K562 (cell line): ENCODE results near the gene CAPN8. TPM values are rescaled to one million over a fixed set of nuclear protein-coding genes. Genes with fewer than 3 reads are reported as not detected.

ENCODE experiments used
- ARNT ChIP-seq, 2 experiments: fragments of 450-650 bp; IDR thresholded peaks; 2 replicates each; pipeline ENCODE4 v1.6.1; 2016; ENCODE audit warnings: mild to moderate bottlenecking in 1 of 2
- BRCA1 ChIP-seq, 2 experiments: fragments of 450-650 bp in 1 of 2; sonication (generic) in 1 of 2; formaldehyde crosslinking in 1 of 2; IDR thresholded peaks; 2 replicates each; pipeline versions ENCODE4 v1.5.0 to v1.6.1; 2017 to 2020; ENCODE audit warnings: mild to moderate bottlenecking in 1 of 2, missing genetic modification reagents in 1 of 2
- CCNT2 ChIP-seq: IDR thresholded peaks from 2 replicates; pipeline ENCODE4 v1.6.1; 2011; ENCODE audit warnings: borderline replicate concordance, low read depth, mild to moderate bottlenecking, moderate library complexity, mixed read lengths, low read length; ENCODE audit not compliant: insufficient read length; ENCODE audit errors: extremely low read depth
- HOMEZ ChIP-seq: fragments of 250-450 bp; sonication (Bioruptor Pico); IDR thresholded peaks from 2 replicates; pipeline ENCODE4 v1.4.0; 2020; ENCODE audit warnings: mild to moderate bottlenecking, moderate library complexity
- MCM5 ChIP-seq: fragments of 450-650 bp; IDR thresholded peaks from 2 replicates; pipeline ENCODE4 v1.6.1; 2016; ENCODE audit warnings: low read depth
- PHB ChIP-seq: fragments of 250-450 bp; sonication (Bioruptor Pico); IDR thresholded peaks from 2 replicates; pipeline ENCODE4 v1.5.0; 2021
- SMAD1 ChIP-seq: fragments of 150-350 bp; IDR thresholded peaks from 2 replicates; pipeline ENCODE4 v1.6.1; 2014; ENCODE audit warnings: low read length, low read depth; ENCODE audit not compliant: partially characterized antibody
- SP1 ChIP-seq: sonication (generic); formaldehyde crosslinking; IDR thresholded peaks from 2 replicates; pipeline ENCODE4 v1.8.1; 2022; ENCODE audit warnings: mild to moderate bottlenecking, missing genetic modification reagents
- THAP7 ChIP-seq: fragments of 250-450 bp; sonication (Bioruptor Pico); IDR thresholded peaks from 2 replicates; pipeline ENCODE4 v1.5.0; 2021
- TRIM24 ChIP-seq, 2 experiments: fragments of 450-650 bp; IDR thresholded peaks; 2 replicates each; pipeline ENCODE4 v1.6.1; 2016
- ZBTB33 ChIP-seq: sonication (generic); formaldehyde crosslinking; IDR thresholded peaks from 2 replicates; pipeline ENCODE4 v1.8.1; 2023; ENCODE audit warnings: mild to moderate bottlenecking, missing genetic modification reagents
- ZNF318 ChIP-seq, 2 experiments: fragments of 450-650 bp; IDR thresholded peaks; 2 replicates each; pipeline ENCODE4 v1.6.1; 2016; ENCODE audit warnings: mild to moderate bottlenecking in 2 of 2, borderline replicate concordance in 1 of 2, low read depth in 1 of 2, moderate library complexity in 1 of 2
- ZNF445 ChIP-seq: fragments of 250-450 bp; sonication (Bioruptor Pico); IDR thresholded peaks from 2 replicates; pipeline ENCODE4 v1.4.0; 2020; ENCODE audit warnings: low read depth, mild to moderate bottlenecking, moderate library complexity
- ZNF785 ChIP-seq: fragments of 250-450 bp; sonication (Bioruptor Pico); IDR thresholded peaks from 2 replicates; pipeline ENCODE4 v1.4.0; 2020; ENCODE audit warnings: mild to moderate bottlenecking
- polyA plus RNA-seq, 8 experiments: library from polyadenylated mRNA; depleted of rRNA in 4 of 8; stranded (reverse) in 5 of 8; unstranded in 3 of 8; fragments of >200 nt; fragmentation: Nextera tagmentation in 2 of 8; fragmentation: Illumina TruSeq in 1 of 8; extraction: Ambion mirVana in 2 of 8; extraction: Trizol in 1 of 8; gene quantifications; 2 replicates each; pipeline versions ENCODE4 v1.2.1 to v1.2.3, GENCODE V29; 2011 to 2014; ENCODE audit warnings: inconsistent platforms in 1 of 8, missing spikeins in 1 of 8
- total RNA-seq, 7 experiments: library from RNA; depleted of rRNA in 6 of 7; stranded (reverse); fragments of >200 nt in 6 of 7; fragmentation: Illumina TruSeq in 2 of 7; extraction: Trizol in 2 of 7; gene quantifications; 2 replicates each; pipeline versions ENCODE4 v1.2.1 to v1.2.3, GENCODE V29; 2011 to 2021; ENCODE audit warnings: low replicate concordance in 1 of 7

CAPN8 gene
- total and polyA plus RNA-seq, 9 of the 15 experiments (the other 6 are each of a cell fraction or from before 2014, with no cell fraction given), result 0.06 TPM; not detected in 8

GRCh38 chr1:223707256-223708000 lies 41.9 kb upstream of the CAPN8 start (continued):
- TF ChIP-seq ZNF318 (IDR thresholded peaks at IDR 0.05; ENCODE audit: borderline replicate concordance in 1 of 2, low read depth in 1 of 2) (peak in 1 of 2 experiments; percentile 95; a peak in 2 of 4 replicates), ARNT (IDR thresholded peaks at IDR 0.05) (peak; percentile 71 to 93; a peak in 3 of 4 replicates), THAP7 (CRISPR knock-in tag) (no peak), PHB (no peak), ZBTB33 (CRISPR knock-in tag) (no peak), ZNF445 (CRISPR knock-in tag) (no peak), ZNF785 (CRISPR knock-in tag) (no peak), BRCA1 (IDR thresholded peaks at IDR 0.05) (no peak), BRCA1 (CRISPR knock-in tag; IDR thresholded peaks at IDR 0.05) (no peak), HOMEZ (CRISPR knock-in tag) (no peak), MCM5 (no peak), CCNT2 (peak; percentile 68), SMAD1 (no peak), SP1 (CRISPR knock-in tag) (peak; percentile 56; the same call in 1 of the 2 replicates), TRIM24 (IDR thresholded peaks at IDR 0.05) (peak; percentile 68 to 79)
